HuH-7 (cell line): ENCODE data around the gene HSDL1.

Experiments used
- DNase-seq: peaks from one replicate; pipeline ENCODE4 v3.0.0; 2011; ENCODE audit warnings: low spot score

The HSDL1 gene

DNA sequence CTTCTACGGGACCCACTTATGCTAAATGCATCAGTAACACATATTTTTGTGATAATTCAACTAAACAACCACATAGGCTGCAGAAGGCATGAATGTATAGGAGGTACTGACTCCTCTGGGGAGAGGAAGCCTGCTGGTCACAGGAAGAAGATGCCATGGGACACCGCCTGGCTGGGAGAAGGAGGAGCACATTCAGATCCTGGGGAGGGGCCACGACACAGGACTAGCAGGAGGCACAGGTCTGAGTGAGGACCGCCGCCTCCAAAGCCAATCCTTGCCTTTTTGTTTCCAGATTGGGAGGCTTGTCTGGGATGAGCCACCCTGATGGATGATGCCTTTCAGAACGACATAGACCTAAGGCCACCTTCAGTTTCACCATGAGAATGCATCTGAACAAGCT, 62.9 kb downstream of the HSDL1 start:
- no peak for DNase-seq

- DNase-seq: no peak
Measured at GRCh38 chr16:84081446-84081989, 63.5 kb downstream of the HSDL1 start.

DNA sequence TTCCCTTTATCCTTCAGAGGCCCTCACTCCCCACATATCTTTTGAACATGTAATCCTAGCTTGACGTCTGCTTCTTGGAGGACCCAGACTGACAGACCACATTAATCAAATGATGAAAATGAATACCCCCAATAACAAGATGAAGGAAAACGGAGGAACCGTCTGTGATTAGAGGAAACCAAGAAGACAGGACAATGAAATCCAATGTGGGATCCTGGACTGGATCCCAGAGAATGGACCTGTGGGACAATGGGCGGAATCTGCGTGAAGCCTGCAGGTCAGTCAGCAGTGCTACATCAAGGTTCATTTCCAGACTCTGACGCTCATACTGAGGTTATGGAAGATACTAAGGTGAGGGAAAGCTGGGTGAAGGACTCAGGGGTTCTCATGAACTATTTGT, 64.2 kb downstream of the HSDL1 start:
- no peak for DNase-seq

DNA sequence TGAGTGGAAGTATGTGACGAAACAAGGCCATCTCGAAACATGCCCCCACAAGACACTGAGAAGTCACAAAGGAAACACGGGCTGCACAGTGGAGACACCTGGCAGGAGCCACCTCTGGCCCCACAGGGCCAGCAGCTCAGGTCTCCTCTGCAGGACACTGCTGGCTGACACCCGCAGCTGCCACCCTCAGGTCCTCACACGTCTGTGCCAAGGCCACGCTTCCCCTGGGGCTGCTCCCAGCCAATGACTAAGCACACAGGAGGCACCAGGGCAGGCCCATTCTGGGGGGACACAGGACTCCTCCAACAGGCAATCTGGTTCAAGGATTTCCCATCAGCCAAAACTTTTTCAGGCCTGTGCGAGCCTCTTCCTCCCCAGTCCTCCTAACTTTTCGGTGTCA, 64.6 kb downstream of the HSDL1 start:
- DNase-seq: no peak

- DNase-seq: no peak
Measured at GRCh38 chr16:84079664-84080063, 65.3 kb downstream of the HSDL1 start.

- no peak for DNase-seq
Measured at GRCh38 chr16:84075376-84075775, 69.6 kb downstream of the HSDL1 start.

GRCh38 chr16:84074721-84075120, 70.3 kb downstream of the HSDL1 start:
- no peak for DNase-seq
